A549 (cell line): ENCODE measurements around the gene HPCAL1.

Experiments used
- CBX8 ChIP-seq: fragments of 200-600 bp; sonication (generic); IDR thresholded peaks from 2 replicates; pipeline ENCODE4 v1.6.1; 2016
- CEBPB ChIP-seq, 2 experiments: fragments of >200 bp in 1 of 2; sonication (Bioruptor Twin) in 1 of 2; formaldehyde crosslinking in 1 of 2; IDR thresholded peaks; 2 replicates each; pipeline ENCODE4 v1.6.1; 2012 to 2016
- CHD2 ChIP-seq: fragments of 150-350 bp; IDR thresholded peaks from 2 replicates; pipeline ENCODE4 v1.6.1; 2014; ENCODE audit warnings: low read length; ENCODE audit not compliant: partially characterized antibody
- CTCF ChIP-seq: fragments of >200 bp; sonication (Bioruptor Twin); formaldehyde crosslinking; IDR thresholded peaks from 3 replicates; pipeline ENCODE4 v1.5.1; 2016
- EHF ChIP-seq: fragments of 250-450 bp; sonication (Bioruptor Pico); IDR thresholded peaks from 2 replicates; pipeline ENCODE4 v1.5.0; 2020; ENCODE audit warnings: mild to moderate bottlenecking
- EP300 ChIP-seq, 2 experiments: fragments of >200 bp; sonication (Bioruptor Twin); formaldehyde crosslinking; IDR thresholded peaks; 2 replicates in 1 of 2; 3 replicates in 1 of 2; pipeline ENCODE4 v1.6.1; 2016 to 2017
- MAFK ChIP-seq: fragments of 450-650 bp; IDR thresholded peaks from 2 replicates; pipeline ENCODE4 v1.6.1; 2014; ENCODE audit not compliant: partially characterized antibody
- NR3C1 ChIP-seq: fragments of >200 bp; sonication (Bioruptor Twin); formaldehyde crosslinking; IDR thresholded peaks from 3 replicates; pipeline ENCODE4 v1.6.1; 2017
- PHF8 ChIP-seq: fragments of 200-600 bp; sonication (generic); IDR thresholded peaks from 2 replicates; pipeline ENCODE4 v1.6.1; 2016; ENCODE audit warnings: low read depth, mild to moderate bottlenecking, antibody characterized with exemption, moderate library complexity, borderline replicate concordance
- POLR2A ChIP-seq: IDR thresholded peaks from 2 replicates; pipeline ENCODE4 v1.6.1; 2012; ENCODE audit warnings: mild to moderate bottlenecking, low read length
- REST ChIP-seq: fragments of 200-600 bp; sonication (generic); IDR thresholded peaks from 2 replicates; pipeline ENCODE4 v1.6.1; 2016; ENCODE audit warnings: antibody characterized with exemption, mild to moderate bottlenecking, moderate library complexity

- no peak for TF ChIP-seq CTCF
- no peak for TF ChIP-seq REST
- no peak for TF ChIP-seq CEBPB (IDR thresholded peaks at IDR 0.05)
- TF ChIP-seq CBX8: no peak
- no peak for TF ChIP-seq NR3C1
- TF ChIP-seq CHD2: no peak
- no peak for TF ChIP-seq POLR2A
- no peak for TF ChIP-seq EHF (CRISPR knock-in tag)
- no peak for TF ChIP-seq EP300 (IDR thresholded peaks at IDR 0.05)
- no peak for TF ChIP-seq PHF8
- TF ChIP-seq MAFK: no peak
Observed at GRCh38 chr2:10454505-10454904, 151.8 kb downstream of the HPCAL1 start.
